Pons (tissue), 1 donor: ENCODE measurements around the gene AMER1.
A peak's percentile ranks its signal among the peaks of the same experiment; 100 is the strongest.
"Not testable (repeated sequence)": the region's sequence is repeated elsewhere in the genome, so short reads cannot be mapped to it uniquely, and the experiment has no call there.

ENCODE experiments used
- DNase-seq: peaks from one replicate; pipeline ENCODE4 v3.0.0-alpha.2; 2016; ENCODE audit warnings: low spot score

AMER1 gene

GRCh38 chrX:64205441-64205734, at the start of gene AMER1:
TSS of gene AMER1 (minus strand) at chrX:64205708. CDS start at chrX:64193286, 12,422 bp downstream.
- DNase-seq: no peak

DNA sequence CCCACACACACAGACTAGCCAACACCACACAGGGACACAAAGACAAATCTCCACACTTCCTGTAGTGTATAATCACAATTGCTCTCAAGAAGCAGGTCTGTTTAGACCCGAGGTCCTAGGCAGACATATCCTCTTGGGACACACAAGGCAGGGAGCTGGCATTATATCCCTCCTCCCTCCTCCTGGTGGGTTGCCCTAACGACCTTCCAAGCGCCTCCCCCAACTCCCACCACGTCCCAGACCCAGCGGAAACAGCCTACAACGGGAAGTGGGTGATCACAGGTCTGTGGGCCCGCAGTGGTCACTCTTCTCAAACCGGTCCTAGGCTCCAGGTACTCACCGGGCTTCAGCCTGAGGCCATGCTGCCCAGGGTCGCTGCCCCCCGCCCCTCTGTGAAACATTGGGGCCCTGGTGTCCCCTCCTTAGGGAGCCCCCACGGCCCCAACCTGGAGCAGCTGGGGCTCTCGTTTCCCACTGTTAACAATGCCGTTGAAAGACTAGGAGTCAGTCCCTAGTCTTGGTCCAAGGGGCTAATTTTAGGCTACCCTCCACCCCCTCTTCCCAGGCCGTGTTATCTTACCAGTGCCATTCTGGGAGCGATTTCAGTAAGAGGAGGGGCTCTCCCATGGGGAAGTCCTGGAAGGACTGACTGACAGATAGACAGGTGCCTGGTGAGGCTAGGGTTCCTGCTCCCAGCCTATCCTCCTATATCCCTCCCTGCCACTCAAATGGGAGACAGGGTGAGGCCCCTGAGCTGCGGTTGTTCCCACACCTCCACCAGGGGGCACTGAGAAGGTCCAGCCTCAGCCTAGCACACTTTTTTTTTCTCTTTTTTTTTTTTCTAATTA, 24.8 kb upstream of the AMER1 start, which contains the start of gene ASB12:
Gene ASB12, minus strand, starts transcription at position 485 of the 848 bp plus-strand sequence. CDS start 4,957 bp downstream, outside the sequence.
- no peak for DNase-seq

- no peak for DNase-seq
Measured at GRCh38 chrX:64229154-64229553, 23.6 kb upstream of the AMER1 start.

DNA sequence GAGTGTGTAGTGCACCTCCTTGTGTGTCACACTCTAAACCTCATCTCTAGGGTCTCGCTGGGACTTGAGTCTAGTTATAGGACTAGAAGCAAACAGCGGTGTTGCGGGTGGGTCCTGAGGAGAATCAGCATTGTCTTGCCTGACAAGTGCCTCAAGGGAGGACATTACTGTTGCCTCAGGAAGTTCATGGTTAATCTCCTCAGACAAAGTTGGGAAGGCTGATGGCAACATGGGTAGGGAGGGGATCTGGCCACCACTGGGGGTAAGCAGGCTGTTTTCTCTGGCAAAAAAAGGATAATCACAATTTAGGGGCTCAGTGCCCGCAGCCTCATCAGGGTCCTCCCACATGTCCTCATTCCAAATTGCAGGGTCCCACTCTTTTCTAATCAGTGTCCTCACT, 12.5 kb upstream of the AMER1 start:
- DNase-seq: no peak

DNA sequence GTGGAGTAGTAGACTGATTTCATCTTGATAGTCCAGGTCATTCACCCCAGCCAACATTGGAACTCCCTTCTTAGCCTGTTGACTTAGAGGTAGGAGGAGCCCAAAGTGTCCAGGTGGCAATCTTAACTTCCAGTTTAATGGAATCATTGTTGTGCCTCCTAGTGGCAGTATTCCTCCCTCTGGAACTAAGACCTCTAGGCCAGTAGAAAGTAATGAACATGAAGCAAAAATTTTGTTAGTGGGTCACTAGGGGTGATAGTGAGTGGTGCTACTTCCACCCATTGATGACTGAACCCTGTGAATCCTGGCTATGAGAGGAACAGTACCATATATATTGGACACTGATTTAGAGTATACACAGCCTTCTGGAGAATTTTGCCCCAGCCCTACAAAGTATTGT, 8.5 kb upstream of the AMER1 start:
- not testable (repeated sequence) for DNase-seq

DNA sequence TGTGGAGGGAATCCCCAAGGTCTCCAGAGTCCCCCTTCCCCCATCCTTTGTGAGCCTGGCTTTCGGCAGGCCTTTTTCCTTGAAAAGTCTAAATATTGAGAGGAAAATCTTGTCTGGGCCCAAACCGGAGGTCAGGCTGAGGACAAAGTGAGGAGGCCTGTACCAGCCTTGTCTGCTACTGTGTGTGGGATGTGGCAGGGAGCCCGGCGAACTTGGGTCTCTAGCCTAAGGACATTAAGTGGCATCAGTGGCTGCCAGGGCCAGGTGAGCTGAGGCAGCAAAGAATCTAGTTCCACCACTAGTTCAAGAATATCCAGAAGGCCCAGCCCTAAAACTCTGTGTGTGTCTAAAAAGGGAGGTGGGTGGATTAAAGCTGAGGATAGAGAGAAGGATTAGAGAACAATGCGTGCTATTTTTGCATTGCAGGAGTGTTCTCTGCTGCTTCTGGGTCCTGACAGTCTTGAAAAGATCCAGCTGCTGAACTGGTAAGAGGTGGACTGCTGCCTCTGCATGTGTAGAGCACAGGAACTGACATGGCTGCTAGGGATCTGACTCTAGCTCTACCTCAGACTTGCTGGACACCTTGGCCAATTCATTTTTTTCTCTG, 1.2 kb upstream of the AMER1 start:
- DNase-seq: no peak

- peak; percentile 94 for DNase-seq
Measured at GRCh38 chrX:64205735-64206501, 410 bp upstream of the AMER1 start.

- DNase-seq: peak; percentile 14
Measured at GRCh38 chrX:64204701-64205440, 637 bp downstream of the AMER1 start.

GRCh38 chrX:64204252-64204651, 1.3 kb downstream of the AMER1 start:
- no peak for DNase-seq

DNA sequence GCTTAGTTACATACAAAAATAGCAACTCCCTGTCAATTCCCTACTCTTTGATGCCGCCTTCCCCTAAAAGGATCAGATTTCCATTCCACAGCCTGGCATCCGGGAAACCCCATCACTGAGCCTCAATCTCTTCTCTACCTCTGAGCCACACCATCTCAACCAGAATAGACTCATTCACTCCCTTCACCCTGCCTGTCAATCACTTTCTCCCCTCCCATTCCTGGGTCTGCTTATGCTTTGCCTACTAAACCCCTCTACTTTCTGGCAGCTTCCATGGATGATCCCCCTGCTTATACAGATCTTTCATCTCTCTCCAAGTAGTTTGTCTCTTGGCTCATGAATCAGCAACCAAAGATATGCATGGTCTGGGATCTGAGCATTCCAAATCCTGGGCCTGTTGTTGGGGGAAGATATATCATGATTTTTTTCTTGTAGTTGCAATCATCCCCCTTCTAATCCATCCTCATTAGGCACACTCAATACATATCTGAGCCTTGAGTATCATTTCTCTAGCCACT, 2.6 kb downstream of the AMER1 start:
- DNase-seq: no peak

DNA sequence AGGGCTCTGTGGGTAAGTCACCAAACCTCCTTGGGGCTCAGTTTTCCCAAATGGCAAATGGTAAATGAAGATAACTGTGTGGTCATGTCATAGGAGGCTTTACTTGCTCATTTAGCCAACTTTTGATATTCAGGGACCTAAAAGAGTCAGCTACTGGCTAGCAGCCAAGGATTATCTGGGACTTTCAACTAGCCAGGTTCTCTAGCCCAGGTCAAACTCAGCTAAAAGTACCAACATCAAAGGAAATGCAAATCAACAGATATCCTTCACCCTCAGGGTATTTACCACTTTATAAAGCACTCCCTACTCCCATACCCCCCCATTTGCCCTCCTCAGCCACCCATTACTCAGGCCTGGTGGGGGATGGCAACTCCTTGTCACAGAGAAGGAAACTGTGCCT, 7.5 kb downstream of the AMER1 start:
- DNase-seq: no peak

GRCh38 chrX:64196606-64197005, 8.9 kb downstream of the AMER1 start:
- no peak for DNase-seq

DNA sequence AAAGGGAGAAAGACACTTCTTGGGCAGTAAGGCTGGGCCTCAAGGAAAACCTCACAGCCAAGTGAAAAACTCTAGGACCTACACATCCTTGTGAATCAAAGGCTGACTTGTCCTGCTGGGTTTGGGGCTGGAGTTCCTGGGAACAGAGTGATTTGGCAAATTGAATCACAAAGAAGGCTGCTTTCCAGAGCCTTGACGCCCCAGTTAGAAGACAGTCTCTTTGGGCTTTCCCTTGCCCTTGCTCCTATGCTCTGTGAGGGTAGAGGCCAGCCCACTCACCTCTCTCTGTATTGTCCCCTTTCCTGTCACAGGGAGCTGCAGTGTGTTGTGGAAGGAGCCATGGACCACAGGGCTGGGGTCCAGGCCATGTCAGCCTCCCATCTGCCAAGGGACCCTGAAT, 9.6 kb downstream of the AMER1 start:
- DNase-seq: no peak

GRCh38 chrX:64192673-64193072, 12.8 kb downstream of the AMER1 start:
- DNase-seq: no peak

GRCh38 chrX:64192040-64192439, 13.5 kb downstream of the AMER1 start:
- no peak for DNase-seq

DNA sequence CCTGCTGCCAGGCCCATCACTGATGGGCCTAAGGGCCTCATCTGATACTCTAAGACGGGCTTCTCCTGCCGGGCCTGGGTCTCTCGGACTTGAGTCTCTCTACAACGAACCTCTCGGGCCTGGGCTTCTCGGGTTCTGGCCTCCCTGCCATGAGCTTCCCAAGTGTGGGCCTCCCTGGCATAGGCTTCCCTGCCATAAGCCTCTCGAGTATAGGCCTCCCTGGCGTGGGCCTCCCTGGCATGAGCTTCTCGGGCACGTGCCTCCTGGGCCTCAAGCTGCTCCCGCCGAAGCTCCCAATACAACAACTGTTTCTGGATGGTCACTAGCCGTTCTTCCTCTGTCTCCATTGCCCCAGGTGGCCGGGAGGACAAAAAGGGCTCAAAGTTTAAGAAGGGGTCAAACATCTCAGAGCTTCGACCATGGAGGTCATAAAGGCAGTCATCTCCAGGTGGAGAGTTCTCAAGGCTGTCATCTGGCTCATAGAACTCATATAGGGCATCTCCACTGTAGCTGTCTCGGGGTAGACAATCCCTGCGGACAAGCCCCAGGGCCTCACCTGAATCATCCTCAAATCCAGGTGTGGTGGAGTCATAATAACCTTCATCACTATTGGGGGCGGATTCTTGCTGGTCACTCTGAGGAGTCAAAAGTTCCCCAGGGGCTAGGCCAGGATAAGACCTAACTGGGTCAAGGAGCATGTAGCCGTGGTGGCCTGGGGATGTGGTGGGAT, 14.1 kb downstream of the AMER1 start:
- DNase-seq: no peak

DNA sequence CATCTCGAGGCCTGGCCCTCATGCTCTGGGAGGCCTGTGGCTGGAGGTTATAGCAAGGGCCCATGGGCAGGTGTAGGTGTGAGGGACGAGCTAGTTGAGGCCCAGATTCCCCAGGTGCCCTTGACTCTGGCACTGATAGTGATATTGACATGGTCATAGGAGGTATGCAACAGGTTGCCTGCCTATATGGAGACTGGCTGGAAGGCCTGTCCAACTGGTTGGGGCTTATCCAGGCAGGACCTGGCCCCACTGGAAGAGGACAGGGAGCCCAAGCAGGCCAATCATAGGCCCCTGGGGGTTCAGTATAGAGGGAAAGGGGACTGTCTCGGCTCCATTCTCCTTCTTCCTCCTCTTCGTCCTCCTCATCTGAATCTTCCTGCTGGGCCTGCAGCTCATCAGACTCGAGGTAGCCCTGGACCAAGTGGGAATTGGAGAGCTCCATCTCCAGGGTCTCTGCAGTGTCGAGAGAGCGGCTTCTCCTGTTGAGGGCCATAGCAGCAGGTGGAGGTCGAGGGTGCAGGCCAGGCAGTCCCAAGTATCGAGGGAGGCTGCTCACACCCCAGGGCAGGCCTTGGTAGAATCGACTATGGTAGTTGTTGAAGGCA, 15.3 kb downstream of the AMER1 start:
- no peak for DNase-seq

- no peak for DNase-seq
Measured at GRCh38 chrX:64188901-64189300, 16.6 kb downstream of the AMER1 start.

DNA sequence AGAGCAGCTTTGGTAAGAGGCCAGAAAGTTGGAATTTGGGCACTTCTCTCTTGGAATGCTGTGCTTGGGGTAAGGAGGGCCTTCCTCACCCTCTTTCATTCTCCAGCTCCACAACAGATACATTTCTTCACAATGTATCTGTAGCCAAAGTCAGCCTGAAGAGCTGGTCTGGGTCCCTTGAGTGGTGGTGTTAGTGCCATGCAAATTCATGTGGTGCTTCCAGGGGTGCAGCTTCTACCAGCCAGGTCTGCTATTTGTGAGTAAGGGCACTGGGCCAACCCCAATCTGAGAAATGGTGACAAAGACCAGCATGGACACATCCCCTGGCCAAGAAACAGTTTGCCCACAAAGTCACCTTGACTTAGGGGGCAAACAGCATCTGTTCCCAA, 17.8 kb downstream of the AMER1 start:
- DNase-seq: no peak

DNA sequence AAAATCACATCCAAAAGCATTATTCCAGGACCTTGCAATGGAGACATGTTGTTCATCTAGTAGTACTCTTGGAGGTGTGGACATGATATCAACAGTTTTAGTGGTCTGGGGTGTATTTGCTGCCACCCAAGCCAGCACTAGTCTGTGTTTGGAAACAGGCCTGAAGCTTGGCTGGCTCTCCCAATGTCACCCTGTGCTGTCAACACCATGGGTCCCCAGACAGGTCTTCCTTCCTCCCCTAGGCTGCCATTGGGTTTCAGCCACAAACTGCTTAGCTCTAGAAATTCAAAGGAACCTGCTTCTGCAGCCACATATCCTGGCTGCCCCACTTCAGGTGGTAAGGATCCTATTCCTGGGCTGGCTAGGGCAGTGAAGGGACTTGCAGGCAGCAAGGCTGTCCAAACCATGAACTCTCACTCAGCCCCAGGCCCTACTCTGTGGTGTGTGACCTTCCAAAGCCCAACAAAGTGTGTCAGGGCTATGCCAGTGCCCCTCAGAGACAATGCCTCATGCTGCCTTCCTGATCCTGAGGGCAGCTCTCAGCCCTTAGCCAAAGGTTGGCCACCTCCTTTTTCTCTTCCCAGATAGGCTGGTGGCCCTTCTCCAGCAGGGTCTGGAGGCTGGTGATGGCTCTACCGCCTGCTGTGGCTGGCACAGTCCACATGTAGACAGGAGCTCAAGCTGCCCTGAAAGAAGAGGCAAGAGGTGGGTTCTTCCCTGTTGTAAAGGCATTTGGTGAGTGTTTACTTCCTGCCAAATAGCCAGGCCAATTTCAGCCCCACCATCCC, 18.3 kb downstream of the AMER1 start:
- DNase-seq: no peak
